Fibroblast of peridontal ligament (primary cell): ENCODE measurements around the gene ANKRD63.
A peak's percentile ranks its signal among the peaks of the same experiment; 100 is the strongest.

Experiments
- DNase-seq: peaks from one replicate; pipeline ENCODE4 v3.0.0-alpha.2; 2010; ENCODE audit errors: extremely low read depth

The ANKRD63 gene

GRCh38 chr15:40279437-40280141 lies 3.3 kb downstream of the ANKRD63 start:
- peak; percentile 41 for DNase-seq

- DNase-seq = no peak
Measured at GRCh38 chr15:40278026-40278425, 4.8 kb downstream of the ANKRD63 start.

- DNase-seq = no peak
Measured at GRCh38 chr15:40277471-40277870, 5.4 kb downstream of the ANKRD63 start.

GRCh38 chr15:40276927-40277326 lies 5.9 kb downstream of the ANKRD63 start:
- no peak for DNase-seq

- no peak for DNase-seq
Measured at GRCh38 chr15:40275954-40276353, 6.9 kb downstream of the ANKRD63 start.

- DNase-seq = no peak
Measured at GRCh38 chr15:40275523-40275922, 7.3 kb downstream of the ANKRD63 start.

GRCh38 chr15:40274350-40275274 lies 8.3 kb downstream of the ANKRD63 start:
- DNase-seq = peak; percentile 83

- DNase-seq = no peak
Measured at GRCh38 chr15:40273428-40273827, 9.4 kb downstream of the ANKRD63 start.

- DNase-seq = no peak
Measured at GRCh38 chr15:40272485-40273056, 10.3 kb downstream of the ANKRD63 start.

GRCh38 chr15:40271685-40272484 lies 11.0 kb downstream of the ANKRD63 start:
- no peak for DNase-seq

GRCh38 chr15:40270246-40270995 lies 12.4 kb downstream of the ANKRD63 start:
- DNase-seq = no peak

- DNase-seq = no peak
Measured at GRCh38 chr15:40269604-40270003, 13.3 kb downstream of the ANKRD63 start.

GRCh38 chr15:40267670-40268069 lies 15.2 kb downstream of the ANKRD63 start:
- no peak for DNase-seq

- DNase-seq = peak; percentile 87
Measured at GRCh38 chr15:40266828-40267304, 16.0 kb downstream of the ANKRD63 start.

GRCh38 chr15:40265875-40266274 lies 17.0 kb downstream of the ANKRD63 start:
- DNase-seq = no peak

GRCh38 chr15:40265355-40265754 lies 17.5 kb downstream of the ANKRD63 start:
- DNase-seq = no peak

- no peak for DNase-seq
Measured at GRCh38 chr15:40264321-40265153, 18.3 kb downstream of the ANKRD63 start.

- peak; percentile 81 for DNase-seq
Measured at GRCh38 chr15:40263024-40263754, 19.7 kb downstream of the ANKRD63 start.

GRCh38 chr15:40259021-40259420 lies 23.8 kb downstream of the ANKRD63 start:
- DNase-seq = no peak
